Neural cell (in vitro differentiated cells): ENCODE measurements around the gene SLC30A7. TPM values are rescaled to one million over a fixed set of nuclear protein-coding genes. Genes with fewer than 3 reads are reported as not detected.
A peak's percentile ranks its signal among the peaks of the same experiment; 100 is the strongest.

Experiments used
- H2AFZ ChIP-seq: fragments of 200-600, 300-800 bp; sonication (generic), shearing (Covaris generic); 2 replicates; pipeline ENCODE4 v1.6.0; 2014; ENCODE audit warnings: low read depth, mild to moderate bottlenecking, antibody characterized with exemption, low read length, moderate library complexity
- H3F3A ChIP-seq: fragments of 200-600 bp; shearing (Covaris generic); 2 replicates; pipeline ENCODE4 v1.6.1; 2016; ENCODE audit warnings: mild to moderate bottlenecking, moderate library complexity, mixed read lengths, antibody characterized with exemption, low read length; ENCODE audit not compliant: insufficient read depth, poor library complexity, severe bottlenecking
- H3K27ac ChIP-seq: fragments of 200-600, 300-800 bp; sonication (generic), shearing (Covaris generic); 2 replicates; pipeline ENCODE4 v1.5.1; 2014; ENCODE audit warnings: mild to moderate bottlenecking, low read length, moderate library complexity
- H3K27me3 ChIP-seq: fragments of 300-800, 200-600 bp; sonication (generic), shearing (Covaris generic); 2 replicates; pipeline ENCODE4 v1.6.0; 2014; ENCODE audit warnings: mild to moderate bottlenecking, low read depth, low read length, moderate library complexity; ENCODE audit not compliant: insufficient read depth
- H3K36me3 ChIP-seq: fragments of 300-800, 200-600 bp; sonication (generic), shearing (Covaris generic); 2 replicates; pipeline ENCODE4 v1.5.1; 2014; ENCODE audit warnings: mild to moderate bottlenecking, antibody characterized with exemption, low read length, moderate library complexity; ENCODE audit not compliant: insufficient read depth
- H3K4me2 ChIP-seq: fragments of 300-800, 200-600 bp; sonication (generic), shearing (Covaris generic); 2 replicates; pipeline ENCODE4 v1.6.0; 2014; ENCODE audit warnings: mild to moderate bottlenecking, low read length
- H3K4me3 ChIP-seq: fragments of 300-800, 200-600 bp; sonication (generic), shearing (Covaris generic); 2 replicates; pipeline ENCODE4 v1.5.1; 2014; ENCODE audit warnings: mild to moderate bottlenecking, low read length, moderate library complexity
- H3K79me2 ChIP-seq: fragments of 200-600 bp; shearing (Covaris generic); replicated peaks from 2 replicates; pipeline ENCODE4 v1.6.0; 2014; ENCODE audit warnings: mild to moderate bottlenecking, low read length, moderate library complexity; ENCODE audit not compliant: insufficient read depth
- H3K9ac ChIP-seq: fragments of 300-800, 200-600 bp; sonication (generic), shearing (Covaris generic); 2 replicates; pipeline ENCODE4 v1.6.1; 2016; ENCODE audit warnings: mild to moderate bottlenecking, low read length, mixed read lengths
- H3K9me2 ChIP-seq: fragments of 200-600 bp; shearing (Covaris generic); 2 replicates; pipeline ENCODE4 v1.6.1; 2016; ENCODE audit warnings: mild to moderate bottlenecking, low read length, mixed read lengths; ENCODE audit not compliant: insufficient read depth
- H3K9me3 ChIP-seq: fragments of 200-600, 300-800 bp; sonication (generic), shearing (Covaris generic); 2 replicates; pipeline ENCODE4 v1.6.1; 2016; ENCODE audit warnings: mild to moderate bottlenecking, mixed run types, low read length, moderate library complexity, mixed read lengths
- H4K20me1 ChIP-seq: fragments of 200-600 bp; shearing (Covaris generic); 2 replicates; pipeline ENCODE4 v1.6.1; 2016; ENCODE audit warnings: mild to moderate bottlenecking, mixed run types; ENCODE audit not compliant: insufficient read depth
- CTCF ChIP-seq: fragments of 450-650 bp; IDR thresholded peaks from 2 replicates; pipeline ENCODE4 v1.5.1; 2014; ENCODE audit warnings: antibody characterized with exemption, mild to moderate bottlenecking, moderate library complexity; ENCODE audit not compliant: poor library complexity, severe bottlenecking
- EP300 ChIP-seq: fragments of 450-650 bp; conservative IDR thresholded peaks from 2 replicates; pipeline ENCODE4 v1.6.1; 2014; ENCODE audit warnings: antibody characterized with exemption, mild to moderate bottlenecking, moderate library complexity; ENCODE audit not compliant: poor library complexity, severe bottlenecking
- EZH2 ChIP-seq: fragments of 200-600, 300-800 bp; shearing (Covaris generic), sonication (generic); IDR thresholded peaks from 2 replicates; pipeline ENCODE4 v1.6.1; 2014; ENCODE audit warnings: antibody characterized with exemption, low read length, borderline replicate concordance, mild to moderate bottlenecking; ENCODE audit not compliant: insufficient read depth, poor library complexity, severe bottlenecking
- MXI1 ChIP-seq: fragments of 450-650 bp; conservative IDR thresholded peaks from 2 replicates; pipeline ENCODE4 v1.6.1; 2014; ENCODE audit warnings: antibody characterized with exemption, mild to moderate bottlenecking; ENCODE audit not compliant: poor library complexity, severe bottlenecking
- POLR2AphosphoS5 ChIP-seq: IDR thresholded peaks from 2 replicates; pipeline ENCODE4 v1.6.1; 2012
- RAD21 ChIP-seq: fragments of 450-650 bp; conservative IDR thresholded peaks from 2 replicates; pipeline ENCODE4 v1.6.1; 2014; ENCODE audit warnings: antibody characterized with exemption, mild to moderate bottlenecking, moderate library complexity
- REST ChIP-seq: IDR thresholded peaks from 2 replicates; pipeline ENCODE4 v1.6.1; 2012; ENCODE audit warnings: borderline replicate concordance
- SMC3 ChIP-seq: fragments of 450-650 bp; conservative IDR thresholded peaks from 2 replicates; pipeline ENCODE4 v1.6.1; 2014; ENCODE audit warnings: antibody characterized with exemption, mild to moderate bottlenecking, moderate library complexity; ENCODE audit not compliant: poor library complexity
- TAF1 ChIP-seq: IDR thresholded peaks from 2 replicates; pipeline ENCODE4 v1.6.1; 2012; ENCODE audit warnings: low read depth
- polyA plus RNA-seq: library from polyadenylated mRNA; depleted of rRNA; stranded (reverse); fragments of >200 nt; gene quantifications from 2 replicates; pipeline ENCODE4 v1.2.3, GENCODE V29; 2014

Gene SLC30A7
- polyA plus RNA-seq, 1 donor from 2014 or later, result 19.8 TPM

DNA sequence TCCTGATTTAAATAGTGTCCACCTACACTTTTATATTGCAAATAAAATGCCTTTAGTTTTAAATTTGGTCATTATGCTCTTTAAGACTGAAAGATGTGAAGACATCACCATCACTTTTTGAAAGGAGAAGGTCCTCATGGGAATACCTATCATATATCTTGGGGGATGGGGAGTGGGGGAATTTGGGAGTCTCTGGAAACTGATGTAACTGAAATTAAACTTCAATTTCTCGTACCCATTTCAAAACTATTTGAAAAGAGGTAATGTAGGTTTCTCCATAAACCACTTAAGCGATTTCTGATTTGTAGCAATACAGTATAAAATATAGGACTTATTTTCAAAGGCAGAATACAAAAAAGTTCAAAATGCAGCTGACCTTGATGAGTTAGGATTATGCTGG lies 2.2 kb upstream of the SLC30A7 start:
- Histone ChIP-seq H3K4me2 (peak overlapping the region; percentile 83), H3K4me3 (peak overlapping the region; percentile 86), H3K9me2 (no peaks in the 10 kb centered on the region), H3F3A (peaks cover 5% of the 10 kb centered on the region), H3K36me3 (no peaks in the 10 kb centered on the region), H4K20me1 (no peaks in the 10 kb centered on the region), H3K9me3 (no peaks in the 10 kb centered on the region), H3K9ac (peak overlapping the region; percentile 83), H3K27me3 (no peaks in the 10 kb centered on the region), H3K79me2 (peaks cover 35% of the 10 kb centered on the region), H3K27ac (no peak overlapping the region), H2AFZ (no peak overlapping the region)
- TF ChIP-seq SMC3 (no peak), TAF1 (no peak), REST (no peak), CTCF (no peak), EP300 (no peak), MXI1 (no peak), EZH2 (no peak), POLR2AphosphoS5 (no peak), RAD21 (no peak)

DNA sequence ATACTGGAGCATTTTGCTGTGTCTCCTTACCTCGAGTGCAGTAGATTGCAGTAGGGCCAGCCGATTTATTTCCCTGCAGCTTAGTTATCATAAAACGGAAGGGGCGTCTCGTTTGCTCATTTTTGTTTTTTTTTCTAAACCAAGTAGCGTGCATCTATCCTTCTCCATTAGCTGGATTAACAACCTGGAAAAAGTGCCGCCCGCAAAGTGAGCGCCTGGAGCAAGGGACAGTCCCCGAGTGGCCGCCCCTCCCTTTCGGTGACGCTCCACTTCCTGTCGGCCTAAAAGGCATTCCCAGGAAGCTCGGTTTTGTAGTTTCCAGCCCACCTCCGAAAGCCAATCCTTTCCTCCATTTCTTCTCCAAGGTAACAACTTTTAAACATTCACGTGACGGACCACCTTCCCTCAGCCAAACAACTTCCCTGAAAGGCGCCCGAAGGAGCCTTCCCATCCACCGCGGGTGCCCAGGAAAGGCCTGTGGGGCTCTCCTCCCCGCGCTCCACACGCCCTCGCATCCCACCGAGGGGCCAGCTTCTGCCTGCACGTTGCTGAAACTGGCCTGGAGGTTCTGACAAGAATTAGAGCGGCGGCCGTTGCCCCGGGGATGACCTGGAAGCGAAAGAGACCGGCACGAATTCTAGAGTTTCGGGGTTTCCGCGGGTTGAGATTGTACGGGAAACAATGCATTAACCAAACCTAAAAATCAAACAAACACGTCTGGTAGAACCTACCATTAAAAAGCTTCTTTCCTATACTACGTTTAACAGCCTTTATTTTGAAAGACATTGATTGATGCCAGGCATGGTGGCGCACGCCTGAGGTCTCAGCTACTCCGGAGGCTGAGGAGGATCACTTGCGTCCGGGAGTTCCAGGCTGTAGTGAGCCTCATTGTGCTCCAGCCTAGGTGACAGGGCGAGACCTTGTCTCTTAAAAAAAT lies 1.0 kb upstream of the SLC30A7 start, which contains the start of gene EXTL2:
Gene EXTL2, minus strand, starts transcription at position 240 of the 937 bp plus-strand sequence. CDS start 6,085 bp downstream, outside the sequence.
- Histone ChIP-seq H3F3A (peaks cover 5% of the 10 kb centered on the region), H3K9me3 (no peaks in the 10 kb centered on the region), H3K9ac (peak within 1 kb of the TSS; percentile 83), H3K4me2 (peak within 1 kb of the TSS; percentile 83), H3K79me2 (peaks cover 35% of the 10 kb centered on the region), H4K20me1 (no peaks in the 10 kb centered on the region), H3K27me3 (no peaks in the 10 kb centered on the region), H2AFZ (peak within 1 kb of the TSS; percentile 88), H3K4me3 (peak within 1 kb of the TSS; percentile 86), H3K36me3 (no peaks in the 10 kb centered on the region), H3K9me2 (no peaks in the 10 kb centered on the region), H3K27ac (peak within 1 kb of the TSS; percentile 74)
- TF ChIP-seq TAF1, result peak; percentile 33
- no peak for TF ChIP-seq EZH2
- no peak for TF ChIP-seq POLR2AphosphoS5
- peak; percentile 58 for TF ChIP-seq REST
- TF ChIP-seq SMC3, result no peak
- TF ChIP-seq CTCF, result peak; percentile 6
- peak; percentile 94 for TF ChIP-seq MXI1
- no peak for TF ChIP-seq EP300
- no peak for TF ChIP-seq RAD21
